ENCODE data around the gene TBCK.

DNA sequence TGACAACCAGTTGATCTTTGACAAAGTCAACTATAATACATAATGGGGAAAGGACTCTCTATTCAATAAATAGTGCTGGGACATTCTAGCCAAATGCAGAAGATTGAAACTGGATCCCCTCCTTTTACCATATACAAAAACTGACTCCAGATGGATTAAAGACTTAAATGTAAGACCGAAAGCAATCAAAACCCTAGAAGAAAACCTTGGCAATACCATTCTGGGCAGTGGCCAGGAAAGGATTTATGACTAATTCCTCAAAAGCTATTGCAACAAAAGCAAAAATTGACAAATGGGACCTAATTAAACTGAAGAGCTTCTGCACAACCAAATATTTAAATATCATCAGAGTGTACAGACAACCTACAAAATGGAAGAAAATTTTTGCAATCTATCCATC is 235.6 kb downstream of the TBCK start:
- TF ChIP-seq, protein P1, sequence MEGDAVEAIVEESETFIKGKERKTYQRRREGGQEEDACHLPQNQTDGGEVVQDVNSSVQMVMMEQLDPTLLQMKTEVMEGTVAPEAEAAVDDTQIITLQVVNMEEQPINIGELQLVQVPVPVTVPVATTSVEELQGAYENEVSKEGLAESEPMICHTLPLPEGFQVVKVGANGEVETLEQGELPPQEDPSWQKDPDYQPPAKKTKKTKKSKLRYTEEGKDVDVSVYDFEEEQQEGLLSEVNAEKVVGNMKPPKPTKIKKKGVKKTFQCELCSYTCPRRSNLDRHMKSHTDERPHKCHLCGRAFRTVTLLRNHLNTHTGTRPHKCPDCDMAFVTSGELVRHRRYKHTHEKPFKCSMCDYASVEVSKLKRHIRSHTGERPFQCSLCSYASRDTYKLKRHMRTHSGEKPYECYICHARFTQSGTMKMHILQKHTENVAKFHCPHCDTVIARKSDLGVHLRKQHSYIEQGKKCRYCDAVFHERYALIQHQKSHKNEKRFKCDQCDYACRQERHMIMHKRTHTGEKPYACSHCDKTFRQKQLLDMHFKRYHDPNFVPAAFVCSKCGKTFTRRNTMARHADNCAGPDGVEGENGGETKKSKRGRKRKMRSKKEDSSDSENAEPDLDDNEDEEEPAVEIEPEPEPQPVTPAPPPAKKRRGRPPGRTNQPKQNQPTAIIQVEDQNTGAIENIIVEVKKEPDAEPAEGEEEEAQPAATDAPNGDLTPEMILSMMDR (conservative IDR thresholded peaks at IDR 0.05; ENCODE audit: low read length): no peak
- TF ChIP-seq EZH2phosphoT487 (IDR thresholded peaks at IDR 0.05; ENCODE audit: borderline replicate concordance): no peak

All from Loucy (cell line).